ENCODE measurements around the gene NFIB. TPM values are rescaled to one million over a fixed set of nuclear protein-coding genes. Genes with fewer than 3 reads are reported as not detected.

Gene NFIB
- polyA plus RNA-seq, 1 donor (not counting 4 experiments of a cell fraction or from before 2014, with no cell fraction given): 8.9 TPM

DNA sequence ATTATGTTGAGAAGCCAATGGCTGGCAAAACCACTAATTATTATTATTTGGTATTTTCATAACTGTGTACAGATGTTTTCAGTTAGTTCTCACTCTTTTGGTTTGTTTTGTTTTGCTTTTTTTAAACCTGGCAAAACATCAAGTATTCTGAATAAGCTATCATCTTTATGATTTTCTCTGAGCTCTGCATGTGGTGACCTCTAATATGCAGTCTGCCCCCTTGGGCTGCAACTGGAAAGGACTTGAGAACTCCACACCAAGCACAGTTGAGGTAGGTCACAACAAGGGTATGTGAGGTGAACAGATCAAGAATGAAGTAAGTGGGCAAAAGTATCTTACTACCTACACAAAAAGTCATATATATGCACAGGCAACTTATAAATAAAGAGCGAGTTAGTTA is 202.2 kb downstream of the NFIB start:
- Histone ChIP-seq H3K79me2 (ENCODE audit: control insufficient read depth, insufficient read depth, low read length) (no peaks in the 10 kb centered on the region), H3K36me3 (ENCODE audit: control insufficient read depth in 2 of 2, extremely low read depth in 1 of 2, insufficient read depth in 2 of 2, low read length in 2 of 2) (peaks cover 7 to 16% of the 10 kb centered on the region in 2 experiments), H3K4me3 (ENCODE audit: control insufficient read depth in 2 of 3, extremely low read depth in 1 of 3, insufficient read depth in 2 of 3, low read depth in 1 of 3, low read length in 3 of 3) (no peak overlapping the region), H2AFZ (ENCODE audit: control insufficient read depth, low read length) (no peak overlapping the region), H4K20me1 (ENCODE audit: control insufficient read depth, extremely low read depth, insufficient read depth, low read length) (no peaks in the 10 kb centered on the region), H3K4me1 (ENCODE audit: control insufficient read depth, extremely low read depth, insufficient read depth, low read length) (no peaks in the 10 kb centered on the region), H3K9ac (ENCODE audit: control insufficient read depth, extremely low read depth, insufficient read depth, low read length) (no peak overlapping the region), H3K4me2 (ENCODE audit: control insufficient read depth, extremely low read depth, insufficient read depth, low read depth, low read length) (no peak overlapping the region), H3K27ac (ENCODE audit: control insufficient read depth, insufficient read depth, low read length) (no peak overlapping the region), H3K9me1 (ENCODE audit: control insufficient read depth, extremely low read depth, insufficient read depth, low read length) (no peaks in the 10 kb centered on the region), H3K27me3 (ENCODE audit: control insufficient read depth, extremely low read depth, insufficient read depth, low read length) (no peaks in the 10 kb centered on the region), H3K9me3 (ENCODE audit: control insufficient read depth, low read depth, low read length) (no peaks in the 10 kb centered on the region)
- FAIRE-seq (no peak), DNase-seq (ENCODE audit: low read depth, low spot score) (no peak)
- dilution Hi-C loops (cut with MboI; ENCODE audit: extremely low pct_ligation_motif_present, low sequenced_read_pairs): no loop called here
- no peak for TF ChIP-seq EZH2 (IDR thresholded peaks at IDR 0.05; ENCODE audit: low read length)
- TF ChIP-seq, protein P1, sequence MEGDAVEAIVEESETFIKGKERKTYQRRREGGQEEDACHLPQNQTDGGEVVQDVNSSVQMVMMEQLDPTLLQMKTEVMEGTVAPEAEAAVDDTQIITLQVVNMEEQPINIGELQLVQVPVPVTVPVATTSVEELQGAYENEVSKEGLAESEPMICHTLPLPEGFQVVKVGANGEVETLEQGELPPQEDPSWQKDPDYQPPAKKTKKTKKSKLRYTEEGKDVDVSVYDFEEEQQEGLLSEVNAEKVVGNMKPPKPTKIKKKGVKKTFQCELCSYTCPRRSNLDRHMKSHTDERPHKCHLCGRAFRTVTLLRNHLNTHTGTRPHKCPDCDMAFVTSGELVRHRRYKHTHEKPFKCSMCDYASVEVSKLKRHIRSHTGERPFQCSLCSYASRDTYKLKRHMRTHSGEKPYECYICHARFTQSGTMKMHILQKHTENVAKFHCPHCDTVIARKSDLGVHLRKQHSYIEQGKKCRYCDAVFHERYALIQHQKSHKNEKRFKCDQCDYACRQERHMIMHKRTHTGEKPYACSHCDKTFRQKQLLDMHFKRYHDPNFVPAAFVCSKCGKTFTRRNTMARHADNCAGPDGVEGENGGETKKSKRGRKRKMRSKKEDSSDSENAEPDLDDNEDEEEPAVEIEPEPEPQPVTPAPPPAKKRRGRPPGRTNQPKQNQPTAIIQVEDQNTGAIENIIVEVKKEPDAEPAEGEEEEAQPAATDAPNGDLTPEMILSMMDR (optimal IDR thresholded peaks at IDR 0.05 in 1 of 3, IDR thresholded peaks at IDR 0.05 in 1 of 3, conservative IDR thresholded peaks at IDR 0.05 in 1 of 3; ENCODE audit: extremely low read depth in 1 of 3, insufficient read depth in 2 of 3, low read length in 3 of 3): no peak

DNA sequence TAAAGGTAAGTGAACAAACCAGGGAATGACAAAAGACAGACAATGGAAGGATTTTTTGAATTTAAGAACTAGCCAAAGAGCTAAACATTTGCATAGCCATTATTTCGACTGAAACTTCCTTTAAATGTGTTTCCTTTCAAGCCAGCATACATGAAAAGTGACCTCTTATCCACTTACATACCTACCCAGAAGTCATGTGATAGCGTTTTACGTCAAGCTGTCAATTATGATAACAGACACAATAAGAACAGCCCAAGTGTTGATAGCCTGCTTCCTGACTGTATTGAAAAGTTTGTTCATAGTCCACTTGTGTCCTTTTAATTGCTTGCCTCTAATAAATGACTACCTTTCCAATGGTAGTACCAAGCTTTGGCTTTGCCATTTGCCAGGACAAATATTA is 206.0 kb downstream of the NFIB start:
- DNase-seq (ENCODE audit: low read depth, low spot score) (no peak), FAIRE-seq (no peak)
- Histone ChIP-seq H3K9me3 (ENCODE audit: control insufficient read depth, low read depth, low read length) (no peaks in the 10 kb centered on the region), H3K4me2 (ENCODE audit: control insufficient read depth, extremely low read depth, insufficient read depth, low read depth, low read length) (no peak overlapping the region), H4K20me1 (ENCODE audit: control insufficient read depth, extremely low read depth, insufficient read depth, low read length) (no peaks in the 10 kb centered on the region), H3K27me3 (ENCODE audit: control insufficient read depth, extremely low read depth, insufficient read depth, low read length) (no peaks in the 10 kb centered on the region), H3K9me1 (ENCODE audit: control insufficient read depth, extremely low read depth, insufficient read depth, low read length) (no peaks in the 10 kb centered on the region), H3K4me3 (ENCODE audit: control insufficient read depth in 2 of 3, extremely low read depth in 1 of 3, insufficient read depth in 2 of 3, low read depth in 1 of 3, low read length in 3 of 3) (no peak overlapping the region), H3K27ac (ENCODE audit: control insufficient read depth, insufficient read depth, low read length) (no peak overlapping the region), H3K9ac (ENCODE audit: control insufficient read depth, extremely low read depth, insufficient read depth, low read length) (no peak overlapping the region), H3K4me1 (ENCODE audit: control insufficient read depth, extremely low read depth, insufficient read depth, low read length) (no peaks in the 10 kb centered on the region), H2AFZ (ENCODE audit: control insufficient read depth, low read length) (no peak overlapping the region), H3K36me3 (ENCODE audit: control insufficient read depth in 2 of 2, extremely low read depth in 1 of 2, insufficient read depth in 2 of 2, low read length in 2 of 2) (peaks cover 0 to 3% of the 10 kb centered on the region in 2 experiments), H3K79me2 (ENCODE audit: control insufficient read depth, insufficient read depth, low read length) (no peaks in the 10 kb centered on the region)
- dilution Hi-C loops (cut with MboI; ENCODE audit: extremely low pct_ligation_motif_present, low sequenced_read_pairs): no loop called here
- TF ChIP-seq, protein P1 (optimal IDR thresholded peaks at IDR 0.05 in 1 of 3, IDR thresholded peaks at IDR 0.05 in 1 of 3, conservative IDR thresholded peaks at IDR 0.05 in 1 of 3; ENCODE audit: extremely low read depth in 1 of 3, insufficient read depth in 2 of 3, low read length in 3 of 3): no peak
- no peak for TF ChIP-seq EZH2 (IDR thresholded peaks at IDR 0.05; ENCODE audit: low read length)

All from keratinocyte (primary cell).